ENCODE measurements around the gene APPL2.

DNA sequence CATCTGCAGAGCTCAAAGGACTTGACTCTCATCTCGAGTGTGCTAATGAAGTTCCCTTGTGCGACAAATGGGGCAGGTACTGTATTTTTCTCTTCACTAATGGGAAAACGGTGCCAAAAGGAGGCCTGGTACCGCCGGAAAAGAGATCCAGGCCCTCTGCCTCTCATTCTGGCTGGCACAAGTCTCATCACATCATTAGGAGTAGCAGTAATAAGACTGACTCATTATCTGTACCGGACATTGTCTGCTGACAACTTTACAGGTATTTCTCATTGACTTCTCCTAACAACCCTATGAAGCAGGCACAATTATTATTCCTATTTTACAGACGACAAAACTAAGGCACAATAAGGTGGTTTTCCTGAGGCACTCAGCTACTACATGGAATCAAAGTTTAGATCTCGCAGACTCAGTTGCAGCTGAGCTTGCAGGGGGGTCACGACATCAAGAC is 668 bp downstream of the APPL2 start:
- TF ChIP-seq, protein P1, sequence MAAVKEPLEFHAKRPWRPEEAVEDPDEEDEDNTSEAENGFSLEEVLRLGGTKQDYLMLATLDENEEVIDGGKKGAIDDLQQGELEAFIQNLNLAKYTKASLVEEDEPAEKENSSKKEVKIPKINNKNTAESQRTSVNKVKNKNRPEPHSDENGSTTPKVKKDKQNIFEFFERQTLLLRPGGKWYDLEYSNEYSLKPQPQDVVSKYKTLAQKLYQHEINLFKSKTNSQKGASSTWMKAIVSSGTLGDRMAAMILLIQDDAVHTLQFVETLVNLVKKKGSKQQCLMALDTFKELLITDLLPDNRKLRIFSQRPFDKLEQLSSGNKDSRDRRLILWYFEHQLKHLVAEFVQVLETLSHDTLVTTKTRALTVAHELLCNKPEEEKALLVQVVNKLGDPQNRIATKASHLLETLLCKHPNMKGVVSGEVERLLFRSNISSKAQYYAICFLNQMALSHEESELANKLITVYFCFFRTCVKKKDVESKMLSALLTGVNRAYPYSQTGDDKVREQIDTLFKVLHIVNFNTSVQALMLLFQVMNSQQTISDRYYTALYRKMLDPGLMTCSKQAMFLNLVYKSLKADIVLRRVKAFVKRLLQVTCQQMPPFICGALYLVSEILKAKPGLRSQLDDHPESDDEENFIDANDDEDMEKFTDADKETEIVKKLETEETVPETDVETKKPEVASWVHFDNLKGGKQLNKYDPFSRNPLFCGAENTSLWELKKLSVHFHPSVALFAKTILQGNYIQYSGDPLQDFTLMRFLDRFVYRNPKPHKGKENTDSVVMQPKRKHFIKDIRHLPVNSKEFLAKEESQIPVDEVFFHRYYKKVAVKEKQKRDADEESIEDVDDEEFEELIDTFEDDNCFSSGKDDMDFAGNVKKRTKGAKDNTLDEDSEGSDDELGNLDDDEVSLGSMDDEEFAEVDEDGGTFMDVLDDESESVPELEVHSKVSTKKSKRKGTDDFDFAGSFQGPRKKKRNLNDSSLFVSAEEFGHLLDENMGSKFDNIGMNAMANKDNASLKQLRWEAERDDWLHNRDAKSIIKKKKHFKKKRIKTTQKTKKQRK (IDR thresholded peaks at IDR 0.05; ENCODE audit: low read length) = no peak
- TF ChIP-seq TP53 (CRISPR knock-in tag; conservative IDR thresholded peaks at IDR 0.05) (no peak), SIN3A (IDR thresholded peaks at IDR 0.05; ENCODE audit: borderline replicate concordance, low read depth, low read length) (no peak), ZNF430 (CRISPR knock-in tag; IDR thresholded peaks at IDR 0.05) (no peak), ERF (CRISPR knock-in tag; IDR thresholded peaks at IDR 0.05) (no peak), PRPF4 (IDR thresholded peaks at IDR 0.05; ENCODE audit: low read depth, low read length, poor library complexity, severe bottlenecking) (no peak), TBL1XR1 (IDR thresholded peaks at IDR 0.05; ENCODE audit: borderline replicate concordance, low read length, partially characterized antibody) (no peak), ZNF746 (CRISPR knock-in tag; IDR thresholded peaks at IDR 0.05) (no peak), PCBP1 (IDR thresholded peaks at IDR 0.05; ENCODE audit: borderline replicate concordance, low read depth, low read length) (no peak)
- TF ChIP-seq, protein P2, sequence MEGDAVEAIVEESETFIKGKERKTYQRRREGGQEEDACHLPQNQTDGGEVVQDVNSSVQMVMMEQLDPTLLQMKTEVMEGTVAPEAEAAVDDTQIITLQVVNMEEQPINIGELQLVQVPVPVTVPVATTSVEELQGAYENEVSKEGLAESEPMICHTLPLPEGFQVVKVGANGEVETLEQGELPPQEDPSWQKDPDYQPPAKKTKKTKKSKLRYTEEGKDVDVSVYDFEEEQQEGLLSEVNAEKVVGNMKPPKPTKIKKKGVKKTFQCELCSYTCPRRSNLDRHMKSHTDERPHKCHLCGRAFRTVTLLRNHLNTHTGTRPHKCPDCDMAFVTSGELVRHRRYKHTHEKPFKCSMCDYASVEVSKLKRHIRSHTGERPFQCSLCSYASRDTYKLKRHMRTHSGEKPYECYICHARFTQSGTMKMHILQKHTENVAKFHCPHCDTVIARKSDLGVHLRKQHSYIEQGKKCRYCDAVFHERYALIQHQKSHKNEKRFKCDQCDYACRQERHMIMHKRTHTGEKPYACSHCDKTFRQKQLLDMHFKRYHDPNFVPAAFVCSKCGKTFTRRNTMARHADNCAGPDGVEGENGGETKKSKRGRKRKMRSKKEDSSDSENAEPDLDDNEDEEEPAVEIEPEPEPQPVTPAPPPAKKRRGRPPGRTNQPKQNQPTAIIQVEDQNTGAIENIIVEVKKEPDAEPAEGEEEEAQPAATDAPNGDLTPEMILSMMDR (CRISPR knock-in tag; IDR thresholded peaks at IDR 0.05) = no peak
- TF ChIP-seq, protein P3, sequence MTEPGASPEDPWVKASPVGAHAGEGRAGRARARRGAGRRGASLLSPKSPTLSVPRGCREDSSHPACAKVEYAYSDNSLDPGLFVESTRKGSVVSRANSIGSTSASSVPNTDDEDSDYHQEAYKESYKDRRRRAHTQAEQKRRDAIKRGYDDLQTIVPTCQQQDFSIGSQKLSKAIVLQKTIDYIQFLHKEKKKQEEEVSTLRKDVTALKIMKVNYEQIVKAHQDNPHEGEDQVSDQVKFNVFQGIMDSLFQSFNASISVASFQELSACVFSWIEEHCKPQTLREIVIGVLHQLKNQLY (CRISPR knock-in tag; IDR thresholded peaks at IDR 0.05) = no peak
- TF ChIP-seq, protein P4, sequence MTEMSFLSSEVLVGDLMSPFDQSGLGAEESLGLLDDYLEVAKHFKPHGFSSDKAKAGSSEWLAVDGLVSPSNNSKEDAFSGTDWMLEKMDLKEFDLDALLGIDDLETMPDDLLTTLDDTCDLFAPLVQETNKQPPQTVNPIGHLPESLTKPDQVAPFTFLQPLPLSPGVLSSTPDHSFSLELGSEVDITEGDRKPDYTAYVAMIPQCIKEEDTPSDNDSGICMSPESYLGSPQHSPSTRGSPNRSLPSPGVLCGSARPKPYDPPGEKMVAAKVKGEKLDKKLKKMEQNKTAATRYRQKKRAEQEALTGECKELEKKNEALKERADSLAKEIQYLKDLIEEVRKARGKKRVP (CRISPR knock-in tag; IDR thresholded peaks at IDR 0.05) = no peak
